AG09319 (cell line): ENCODE results near the gene KRTAP5-8.

ENCODE experiments used
- DNase-seq: peaks from one replicate; pipeline ENCODE4 v3.0.0-alpha.2; 2010; ENCODE audit warnings: low read depth; ENCODE audit errors: extremely low read depth
- TF ChIP-seq, protein P1 (sequence below): IDR thresholded peaks from 2 replicates; pipeline ENCODE4 v1.5.1; 2011; ENCODE audit warnings: low read depth, mild to moderate bottlenecking, inconsistent platforms, low read length, moderate library complexity

The KRTAP5-8 gene

GRCh38 chr11:71501071-71501985 is 36.5 kb upstream of the KRTAP5-8 start:
- TF ChIP-seq, protein P1, sequence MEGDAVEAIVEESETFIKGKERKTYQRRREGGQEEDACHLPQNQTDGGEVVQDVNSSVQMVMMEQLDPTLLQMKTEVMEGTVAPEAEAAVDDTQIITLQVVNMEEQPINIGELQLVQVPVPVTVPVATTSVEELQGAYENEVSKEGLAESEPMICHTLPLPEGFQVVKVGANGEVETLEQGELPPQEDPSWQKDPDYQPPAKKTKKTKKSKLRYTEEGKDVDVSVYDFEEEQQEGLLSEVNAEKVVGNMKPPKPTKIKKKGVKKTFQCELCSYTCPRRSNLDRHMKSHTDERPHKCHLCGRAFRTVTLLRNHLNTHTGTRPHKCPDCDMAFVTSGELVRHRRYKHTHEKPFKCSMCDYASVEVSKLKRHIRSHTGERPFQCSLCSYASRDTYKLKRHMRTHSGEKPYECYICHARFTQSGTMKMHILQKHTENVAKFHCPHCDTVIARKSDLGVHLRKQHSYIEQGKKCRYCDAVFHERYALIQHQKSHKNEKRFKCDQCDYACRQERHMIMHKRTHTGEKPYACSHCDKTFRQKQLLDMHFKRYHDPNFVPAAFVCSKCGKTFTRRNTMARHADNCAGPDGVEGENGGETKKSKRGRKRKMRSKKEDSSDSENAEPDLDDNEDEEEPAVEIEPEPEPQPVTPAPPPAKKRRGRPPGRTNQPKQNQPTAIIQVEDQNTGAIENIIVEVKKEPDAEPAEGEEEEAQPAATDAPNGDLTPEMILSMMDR, result no peak
- DNase-seq, result no peak

- no peak for DNase-seq
- TF ChIP-seq, protein P1, result no peak
Observed at GRCh38 chr11:71502026-71502425, 35.8 kb upstream of the KRTAP5-8 start.

DNA sequence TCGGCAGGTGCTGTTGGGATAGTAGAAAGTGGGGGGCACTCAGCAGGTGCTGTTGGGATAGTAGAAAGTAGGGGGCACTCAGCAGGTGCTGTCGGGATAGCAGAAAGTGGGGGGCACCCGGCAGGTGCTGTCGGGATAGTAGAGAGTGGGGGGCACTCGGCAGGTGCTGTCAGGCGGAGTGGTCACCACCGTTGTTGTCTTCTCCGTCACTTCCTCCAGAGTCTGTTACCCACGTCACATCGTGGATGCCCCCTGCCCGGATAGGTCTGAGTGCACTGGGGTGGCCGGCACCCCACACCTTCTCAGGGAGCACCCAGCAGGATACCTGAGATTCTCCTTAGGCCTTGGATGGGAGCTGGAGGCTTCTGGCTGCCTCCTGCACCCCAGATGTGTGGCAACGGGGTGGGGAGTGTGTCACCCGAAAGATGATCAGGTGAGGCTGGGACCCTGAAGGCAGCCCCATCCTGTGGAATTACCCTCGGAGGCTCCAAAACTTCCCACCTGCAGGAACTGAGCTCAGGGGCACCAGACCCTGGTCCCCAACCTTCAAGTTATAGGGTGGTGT is 34.9 kb upstream of the KRTAP5-8 start:
- no peak for DNase-seq
- TF ChIP-seq, protein P1, result no peak

DNA sequence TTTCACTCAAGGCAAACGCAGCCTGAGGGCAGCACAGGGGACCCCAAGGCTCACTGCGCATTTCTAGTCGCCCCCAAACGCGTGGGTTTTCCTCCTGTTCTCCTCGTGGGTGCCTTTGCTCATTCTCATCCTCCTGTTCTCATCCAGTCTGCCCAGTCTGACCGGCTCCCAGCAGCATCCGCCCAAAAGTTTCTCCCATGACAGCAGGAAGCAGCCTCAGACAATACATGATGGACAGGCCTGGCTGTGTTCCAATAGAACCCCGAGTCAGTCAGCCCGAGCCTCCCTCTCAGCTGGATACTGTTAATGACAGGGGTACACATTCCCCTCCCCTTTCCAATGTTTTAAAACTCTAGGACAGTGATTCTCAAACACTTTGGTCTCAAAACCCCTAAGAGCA is 33.3 kb upstream of the KRTAP5-8 start:
- no peak for DNase-seq
- TF ChIP-seq, protein P1, result no peak

GRCh38 chr11:71505001-71505400 is 32.8 kb upstream of the KRTAP5-8 start:
- TF ChIP-seq, protein P1, result no peak
- no peak for DNase-seq

GRCh38 chr11:71505781-71506180 is 32.0 kb upstream of the KRTAP5-8 start:
- DNase-seq, result no peak
- TF ChIP-seq, protein P1, result no peak

- DNase-seq, result no peak
- TF ChIP-seq, protein P1, result no peak
Observed at GRCh38 chr11:71507102-71507501, 30.7 kb upstream of the KRTAP5-8 start.
